Stimulated activated CD8-positive, alpha-beta memory T cell treated with anti-CD3 and anti-CD28 coated beads, Interleukin-7, amount 100 ng/mL, for 1 hour (primary cell): ENCODE results near the gene PTPRR.

ENCODE experiments used
- DNase-seq, 2 donors: peaks; one replicate each; pipeline ENCODE4 v3.0.0-alpha.2; 2020; ENCODE audit warnings: low read depth in 2 of 2

The PTPRR gene

GRCh38 chr12:70918321-70918720 is 2.2 kb downstream of the PTPRR start:
- DNase-seq = no peak

- DNase-seq = no peak
These were observed 9.9 kb downstream of the PTPRR start for GRCh38 chr12:70910666-70911065.

- DNase-seq = no peak
These were observed 11.6 kb downstream of the PTPRR start for GRCh38 chr12:70908978-70909377.

GRCh38 chr12:70907412-70907811 is 13.1 kb downstream of the PTPRR start:
- no peak for DNase-seq

GRCh38 chr12:70895956-70896355 is 24.6 kb downstream of the PTPRR start:
- DNase-seq = no peak

- DNase-seq = no peak
These were observed 27.9 kb downstream of the PTPRR start for GRCh38 chr12:70892593-70892992.

GRCh38 chr12:70890895-70891832 is 29.4 kb downstream of the PTPRR start:
- no peak for DNase-seq

- DNase-seq = no peak
These were observed 34.6 kb downstream of the PTPRR start for GRCh38 chr12:70885956-70886355.

GRCh38 chr12:70883855-70884254 is 36.7 kb downstream of the PTPRR start:
- no peak for DNase-seq

- no peak for DNase-seq
These were observed 39.8 kb downstream of the PTPRR start for GRCh38 chr12:70880744-70881143.

GRCh38 chr12:70876952-70877351 is 43.6 kb downstream of the PTPRR start:
- DNase-seq = no peak

GRCh38 chr12:70875628-70876027 is 44.9 kb downstream of the PTPRR start:
- DNase-seq = no peak

- DNase-seq = no peak
These were observed 65.5 kb downstream of the PTPRR start for GRCh38 chr12:70854881-70855568.

GRCh38 chr12:70854138-70854537 is 66.4 kb downstream of the PTPRR start:
- DNase-seq = no peak

- no peak for DNase-seq
These were observed 67.2 kb downstream of the PTPRR start for GRCh38 chr12:70853326-70853725.

- no peak for DNase-seq
These were observed 68.0 kb downstream of the PTPRR start for GRCh38 chr12:70852416-70853150.

- no peak for DNase-seq
These were observed 71.1 kb downstream of the PTPRR start for GRCh38 chr12:70849265-70849960.

- DNase-seq = no peak
These were observed 72.7 kb downstream of the PTPRR start for GRCh38 chr12:70847871-70848270.

GRCh38 chr12:70845268-70845667 is 75.3 kb downstream of the PTPRR start:
- no peak for DNase-seq

- no peak for DNase-seq
These were observed 77.2 kb downstream of the PTPRR start for GRCh38 chr12:70843363-70843762.

GRCh38 chr12:70842942-70843341 is 77.6 kb downstream of the PTPRR start:
- no peak for DNase-seq

GRCh38 chr12:70842136-70842535 is 78.4 kb downstream of the PTPRR start:
- no peak for DNase-seq
